AG09319 (cell line): Measurements from ENCODE around the gene GRIP1.

Source experiments
- DNase-seq: peaks from one replicate; pipeline ENCODE4 v3.0.0-alpha.2; 2010; ENCODE audit warnings: low read depth; ENCODE audit errors: extremely low read depth
- CTCF ChIP-seq: IDR thresholded peaks from 2 replicates; pipeline ENCODE4 v1.5.1; 2011; ENCODE audit warnings: low read depth, mild to moderate bottlenecking, inconsistent platforms, low read length, moderate library complexity

Gene GRIP1

GRCh38 chr12:66441905-66442559 is 236.8 kb downstream of the GRIP1 start:
- no peak for TF ChIP-seq CTCF
- no peak for DNase-seq

DNA sequence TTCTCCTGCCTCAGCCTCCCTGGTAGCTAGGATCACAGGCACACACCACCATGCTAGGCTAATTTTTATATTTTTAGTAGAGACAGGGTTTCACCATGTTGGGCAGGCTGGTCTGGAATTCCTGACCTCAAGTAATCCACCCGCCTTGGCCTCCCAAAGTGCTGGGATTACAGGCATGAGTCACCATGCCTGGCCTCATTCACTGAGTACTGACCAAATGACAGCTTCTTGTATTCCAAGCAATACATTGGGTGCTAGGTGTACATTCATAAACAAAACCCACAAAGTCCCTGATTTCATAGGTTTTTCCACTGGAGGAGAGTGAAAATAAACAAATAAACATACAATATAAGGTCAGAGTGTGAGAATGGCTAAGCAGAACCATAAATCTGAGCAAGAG is 240.3 kb downstream of the GRIP1 start:
- DNase-seq = no peak
- no peak for TF ChIP-seq CTCF

DNA sequence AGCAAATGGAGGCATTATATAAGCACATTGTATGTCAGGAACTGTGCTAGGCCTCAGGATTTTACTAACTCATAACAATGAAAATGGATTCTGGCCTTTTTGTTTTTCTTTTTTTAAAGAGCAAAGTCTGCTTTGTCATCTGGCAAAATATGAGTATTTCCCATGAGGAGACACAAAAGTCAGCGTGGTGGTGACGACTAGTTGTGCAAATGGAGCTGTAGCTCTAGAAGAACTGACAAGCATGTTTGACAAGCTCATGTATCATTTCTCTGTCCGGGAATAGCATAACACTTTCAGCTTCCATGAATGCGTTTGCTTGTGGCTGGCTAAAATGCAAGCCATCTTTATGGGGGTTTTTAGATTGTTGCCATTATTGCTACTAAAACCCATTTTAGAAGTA is 248.8 kb downstream of the GRIP1 start:
- DNase-seq = no peak
- no peak for TF ChIP-seq CTCF

- no peak for DNase-seq
- TF ChIP-seq CTCF = no peak
These were observed 250.0 kb downstream of the GRIP1 start for GRCh38 chr12:66428870-66429269.

DNA sequence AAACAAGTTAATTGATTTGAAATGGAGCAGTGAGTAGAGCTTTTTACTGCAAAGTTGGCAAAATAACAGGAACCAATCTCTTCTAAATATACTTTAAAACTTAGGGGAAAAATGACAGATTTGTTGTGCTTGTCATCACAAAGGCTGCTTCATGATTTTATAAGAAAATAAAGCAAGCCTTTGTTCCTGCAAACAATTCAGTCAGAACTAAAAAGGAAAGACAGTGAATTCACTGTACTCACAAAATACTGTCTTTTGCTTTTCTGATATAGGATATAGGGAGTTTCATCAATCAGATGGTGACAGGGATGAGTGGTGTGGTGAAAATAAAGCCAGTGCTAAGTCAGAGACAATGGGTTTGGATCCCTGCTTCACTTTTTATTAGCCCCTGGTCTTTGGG is 250.6 kb downstream of the GRIP1 start:
- no peak for TF ChIP-seq CTCF
- no peak for DNase-seq

DNA sequence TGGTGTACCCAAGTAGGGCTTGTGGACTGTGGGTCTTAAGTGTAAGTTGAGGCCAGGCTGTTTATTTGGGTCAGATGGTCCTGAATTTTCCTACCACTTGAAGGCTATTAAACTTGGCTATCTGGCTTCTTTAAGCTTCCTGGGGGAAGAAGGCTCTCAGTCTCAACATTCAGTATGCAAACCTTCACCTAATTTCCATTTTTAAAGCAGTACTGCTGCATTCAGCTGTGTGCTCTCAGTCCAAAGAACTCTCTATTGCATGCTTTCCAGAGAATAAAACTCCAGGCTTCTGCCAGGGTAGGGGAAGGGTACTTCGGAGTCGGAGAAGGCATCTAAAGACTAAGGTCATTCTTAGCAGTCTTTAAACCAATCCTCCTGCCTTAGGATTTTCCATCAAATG is 252.2 kb downstream of the GRIP1 start:
- no peak for DNase-seq
- no peak for TF ChIP-seq CTCF

- no peak for TF ChIP-seq CTCF
- no peak for DNase-seq
These were observed 255.6 kb downstream of the GRIP1 start for GRCh38 chr12:66423266-66423665.
